H1 (cell line): ENCODE results near the gene BBC3. TPM values are rescaled to one million over a fixed set of nuclear protein-coding genes. Genes with fewer than 3 reads are reported as not detected.
A peak's percentile ranks its signal among the peaks of the same experiment; 100 is the strongest.

Experiments
- CTCF ChIA-PET: fragments of 300-600 bp; sonication (Branson Sonifier 250); formaldehyde crosslinking; loops from one replicate; lab custom pipeline; 2021; ENCODE audit not compliant: partially characterized antibody; lab: Charles Lee
- POLR2A ChIA-PET: fragments of 300-600 bp; sonication (Branson Sonifier 250); formaldehyde crosslinking; loops from one replicate; lab custom pipeline; 2021; ENCODE audit warnings: inconsistent platforms; ENCODE audit not compliant: partially characterized antibody; lab: Charles Lee
- DNase-seq, 2 experiments: peaks; one replicate each; pipeline versions ENCODE4 v3.0.0 to v3.0.0-alpha.2; 2010 to 2022; ENCODE audit warnings: low spot score in 2 of 2, low read depth in 1 of 2, mixed read lengths in 1 of 2
- FAIRE-seq: peaks from 2 replicates; lab custom pipeline; 2011; peaks lifted over from hg19 to GRCh38; lab: Jason Lieb, UNC
- H2AFZ ChIP-seq: 2 replicates; pipeline ENCODE4 v1.8.1; 2012; ENCODE audit warnings: low read length, inconsistent platforms
- H2AK5ac ChIP-seq: 2 replicates; pipeline ENCODE4 v1.6.1; 2013; ENCODE audit warnings: low read depth, low read length
- H2BK120ac ChIP-seq: replicated peaks from 2 replicates; pipeline ENCODE3; 2013; ENCODE audit warnings: low read depth, low read length, inconsistent platforms
- H2BK12ac ChIP-seq: 2 replicates; pipeline ENCODE4 v1.6.1; 2013; ENCODE audit warnings: low read depth, low read length
- H2BK15ac ChIP-seq: 2 replicates; pipeline ENCODE4 v1.6.1; 2013; ENCODE audit warnings: low read length
- H2BK20ac ChIP-seq: 2 replicates; pipeline ENCODE4 v1.6.1; 2013; ENCODE audit warnings: low read length
- H2BK5ac ChIP-seq: 2 replicates; pipeline ENCODE4 v1.6.1; 2013; ENCODE audit warnings: low read depth, low read length
- H3K14ac ChIP-seq: 2 replicates; pipeline ENCODE4 v1.6.1; 2013; ENCODE audit warnings: inconsistent platforms; ENCODE audit not compliant: insufficient read length
- H3K18ac ChIP-seq: 2 replicates; pipeline ENCODE4 v1.6.1; 2013; ENCODE audit warnings: low read length; ENCODE audit errors: extremely low read depth
- H3K23ac ChIP-seq: 2 replicates; pipeline ENCODE4 v1.6.1; 2013; ENCODE audit warnings: inconsistent platforms; ENCODE audit not compliant: insufficient read length
- H3K23me2 ChIP-seq: 2 replicates; pipeline ENCODE4 v1.6.1; 2013; ENCODE audit warnings: low read depth, low read length
- H3K27ac ChIP-seq: 2 replicates; pipeline ENCODE4 v1.6.1; 2011; ENCODE audit warnings: low read depth, low read length, inconsistent platforms
- H3K27me3 ChIP-seq, 4 experiments: replicated peaks in 1 of 4; 1 replicate in 1 of 4; 2 replicates in 3 of 4; pipeline versions ENCODE4 v1.6.1 to v1.8.1; 2011 to 2013; ENCODE audit warnings: low read length in 3 of 4, mild to moderate bottlenecking in 3 of 4, inconsistent platforms in 2 of 4, mixed read lengths in 2 of 4, moderate library complexity in 1 of 4; ENCODE audit not compliant: control insufficient read depth in 3 of 4, insufficient read depth in 3 of 4; ENCODE audit errors: extremely low read depth in 1 of 4
- H3K36me3 ChIP-seq, 4 experiments: 2 replicates each; pipeline versions ENCODE4 v1.6.1 to v1.8.1; 2011 to 2013; ENCODE audit warnings: mild to moderate bottlenecking in 4 of 4, low read length in 3 of 4, moderate library complexity in 2 of 4, control low read depth in 1 of 4, inconsistent platforms in 1 of 4; ENCODE audit not compliant: insufficient read depth in 4 of 4, control insufficient read depth in 2 of 4
- H3K4ac ChIP-seq: replicated peaks from 2 replicates; pipeline ENCODE3; 2013; ENCODE audit warnings: low read length, low read depth, mixed read lengths, inconsistent platforms; ENCODE audit not compliant: insufficient read length
- H3K4me1 ChIP-seq, 4 experiments: replicated peaks in 1 of 4; 1 replicate in 1 of 4; 2 replicates in 3 of 4; pipeline versions ENCODE4 v1.6.1 to v1.8.1; 2011 to 2013; ENCODE audit warnings: low read length in 3 of 4, inconsistent platforms in 2 of 4, mixed read lengths in 1 of 4; ENCODE audit not compliant: insufficient read depth in 4 of 4, control insufficient read depth in 3 of 4
- H3K4me2 ChIP-seq, 2 experiments: 2 replicates each; pipeline versions ENCODE4 v1.6.1 to v1.8.1; 2011 to 2013; ENCODE audit warnings: low read depth in 2 of 2, low read length in 2 of 2, control low read depth in 1 of 2, inconsistent platforms in 1 of 2, mild to moderate bottlenecking in 1 of 2; ENCODE audit not compliant: insufficient read depth in 1 of 2
- H3K4me3 ChIP-seq, 4 experiments: fragments of 200-600, 300-600 bp in 1 of 4; sonication (generic), shearing (Covaris generic), sonication (Bioruptor Twin) in 1 of 4; 2 replicates each; pipeline versions ENCODE4 v1.5.1 to v1.8.1; 2011 to 2016; ENCODE audit warnings: low read length in 4 of 4, low read depth in 3 of 4, control low read depth in 2 of 4, inconsistent platforms in 2 of 4, mild to moderate bottlenecking in 2 of 4, mixed read lengths in 1 of 4, moderate library complexity in 1 of 4; ENCODE audit not compliant: insufficient read depth in 2 of 4; ENCODE audit errors: extremely low read depth in 1 of 4
- H3K56ac ChIP-seq: replicated peaks from 2 replicates; pipeline ENCODE3; 2013; ENCODE audit warnings: low read depth, mild to moderate bottlenecking, mixed read lengths, low read length, inconsistent platforms; ENCODE audit not compliant: insufficient read length
- H3K79me1 ChIP-seq: 2 replicates; pipeline ENCODE4 v1.6.1; 2013; ENCODE audit warnings: low read depth, low read length, control low read depth
- H3K79me2 ChIP-seq, 2 experiments: 2 replicates each; pipeline versions ENCODE4 v1.6.1 to v1.8.1; 2012 to 2013; ENCODE audit warnings: low read length in 2 of 2, mild to moderate bottlenecking in 2 of 2, inconsistent platforms in 1 of 2; ENCODE audit not compliant: insufficient read depth in 2 of 2, control insufficient read depth in 1 of 2
- H3K9ac ChIP-seq, 4 experiments: replicated peaks in 1 of 4; 1 replicate in 1 of 4; 2 replicates in 3 of 4; pipeline versions ENCODE4 v1.6.1 to v1.8.1; 2011 to 2013; ENCODE audit warnings: low read depth in 3 of 4, low read length in 3 of 4, control low read depth in 2 of 4, mild to moderate bottlenecking in 2 of 4, moderate library complexity in 2 of 4, inconsistent platforms in 1 of 4; ENCODE audit errors: extremely low read depth in 1 of 4
- H3K9me3 ChIP-seq, 2 experiments: 2 replicates each; pipeline versions ENCODE4 v1.6.1 to v1.8.1; 2012 to 2013; ENCODE audit warnings: mild to moderate bottlenecking in 2 of 2, moderate library complexity in 2 of 2, control low read depth in 1 of 2, inconsistent platforms in 1 of 2, low read depth in 1 of 2, low read length in 1 of 2, mixed read lengths in 1 of 2; ENCODE audit not compliant: insufficient read depth in 2 of 2
- H4K20me1 ChIP-seq, 2 experiments: replicated peaks in 1 of 2; 2 replicates each; pipeline versions ENCODE3 to v1.8.1; 2011 to 2013; ENCODE audit warnings: inconsistent platforms in 2 of 2, low read length in 2 of 2, mild to moderate bottlenecking in 1 of 2; ENCODE audit not compliant: insufficient read depth in 2 of 2, control insufficient read depth in 1 of 2
- H4K5ac ChIP-seq: 2 replicates; pipeline ENCODE4 v1.6.1; 2013; ENCODE audit warnings: low read length, low read depth, mixed read lengths, inconsistent platforms; ENCODE audit not compliant: insufficient read length
- H4K8ac ChIP-seq: 2 replicates; pipeline ENCODE4 v1.8.0; 2013; ENCODE audit warnings: mild to moderate bottlenecking, moderate library complexity, low read length, inconsistent platforms; ENCODE audit not compliant: insufficient read depth; ENCODE audit errors: extremely low read depth
- H4K91ac ChIP-seq: replicated peaks from 2 replicates; pipeline ENCODE3; 2013; ENCODE audit warnings: low read length, mixed read lengths, inconsistent platforms; ENCODE audit not compliant: insufficient read length
- KDM5A ChIP-seq: fragments of 200-600 bp; IDR thresholded peaks from 2 replicates; pipeline ENCODE4 v1.7.1; 2012; ENCODE audit warnings: mild to moderate bottlenecking, low read length, inconsistent platforms, mixed read lengths
- WGBS, 2 experiments: shearing (Covaris generic) in 1 of 2; methylation state at CpG; one replicate each; pipeline versions ENCODE4 v1.1.6 to v1.1.7; 2013 to 2015; ENCODE audit warnings: low lambda C conversion rate in 2 of 2, mixed read lengths in 2 of 2, inconsistent platforms in 1 of 2, low coverage in 1 of 2, missing lambda C conversion rate in 1 of 2; ENCODE audit not compliant: insufficient replicate concordance in 2 of 2, insufficient coverage in 1 of 2, insufficient read length in 1 of 2; ENCODE audit errors: extremely low coverage in 1 of 2, missing lambda C conversion rate in 1 of 2; 5-methylcytosine and 5-hydroxymethylcytosine counted together
- polyA plus RNA-seq, 7 experiments: library from polyadenylated mRNA; depleted of rRNA in 3 of 7; stranded (reverse) in 5 of 7; unstranded in 2 of 7; fragments of >200 nt in 5 of 7; fragments of 200-250 nt in 2 of 7; gene quantifications; 1 replicate in 5 of 7; 2 replicates in 1 of 7; 4 replicates in 1 of 7; pipeline versions ENCODE4 v1.2.1 to v1.2.3, GENCODE V29; 2011 to 2013; ENCODE audit warnings: missing spikeins in 2 of 7, mixed read lengths in 2 of 7
- total RNA-seq: library from RNA; stranded (reverse); fragmentation: NEBNext Ultra II Directional; extraction: Animal tissue kit (Norgen Biotek cat#: 25700); gene quantifications from 2 replicates; pipeline ENCODE4 v1.2.1, GENCODE V29; 2021

The BBC3 gene
- total and polyA plus RNA-seq, 2 of the 8 experiments (the other 6 are each of a cell fraction or from before 2014, with no cell fraction given): 13.2 to 21.6 TPM

GRCh38 chr19:47236072-47236675 is 5.2 kb upstream of the BBC3 start:
- FAIRE-seq: no peak
- peaks cover 3 to 4% of the 10 kb centered on the region in 2 experiments for H4K20me1 ChIP-seq
- H3K23ac ChIP-seq: no peak overlapping the region
- H2BK15ac ChIP-seq: peak overlapping the region; percentile 88
- H2BK12ac ChIP-seq: peak overlapping the region; percentile 90; the same call in 1 of the 2 replicates
- no peak overlapping the region for H3K14ac ChIP-seq
- ChIA-PET POLR2A (interaction anchor here (0.9 to 2.1 kb wide), 3 partner anchors 8 to 15 kb away, joined by 4 to 7 read pairs (median 5); no protein-coding TSS in a partner anchor), CTCF (interaction anchor here (0.9 to 8.3 kb wide), 4 partner anchors 9 to 111 kb away, joined by 3 to 85 read pairs (median 26); no protein-coding TSS in a partner anchor)
- H3K4me3 ChIP-seq: no peak overlapping the region
- H4K5ac ChIP-seq: no peak overlapping the region
- H2BK5ac ChIP-seq: no peak overlapping the region
- WGBS, 2 experiments: 91% methylated on average over 12 of the region's 12 CpGs; no CpG with 5 or more reads in 1 of the 2 experiments
- no peak for DNase-seq
- no peak overlapping the region for H3K27ac ChIP-seq
- H4K91ac ChIP-seq: no peak overlapping the region
- H3K18ac ChIP-seq: no peak overlapping the region; the same call in 1 of the 2 replicates
- no peak overlapping the region for H2AFZ ChIP-seq
- H2AK5ac ChIP-seq: 0 out of 2 replicates have a peak overlapping the region, but pooled peaks have one; percentile 65
- no peaks in the 10 kb centered on the region for H3K9me3 ChIP-seq
- no peaks in the 10 kb centered on the region for H3K79me1 ChIP-seq
- H2BK120ac ChIP-seq: no peak overlapping the region
- H3K9ac ChIP-seq: no peak overlapping the region
- peaks cover 0 to 17% (median 16%) of the 10 kb centered on the region in 4 experiments; a peak in 6 of 7 replicates for H3K27me3 ChIP-seq
- no peak overlapping the region for H3K56ac ChIP-seq
- H3K79me2 ChIP-seq: peaks cover 0 to 5% of the 10 kb centered on the region in 2 experiments; a peak in 1 of 4 replicates
- H3K23me2 ChIP-seq: peaks cover 9% of the 10 kb centered on the region
- peaks cover 16 to 27% (median 21%) of the 10 kb centered on the region in 4 experiments for H3K4me1 ChIP-seq
- no peak overlapping the region for H3K4me2 ChIP-seq
- peak overlapping the region; percentile 62; the same call in 1 of the 2 replicates for H4K8ac ChIP-seq
- H3K36me3 ChIP-seq: no peaks in the 10 kb centered on the region
- TF ChIP-seq KDM5A: no peak
- TF ChIP-seq, all 59 proteins: peak for 0
- Histone ChIP-seq H3K4ac (peak overlapping the region; percentile 51), H2BK20ac (peak overlapping the region; percentile 86; the same call in 1 of the 2 replicates)
